Iris pigment epithelial cell (primary cell): ENCODE data around the gene HES3.
A peak's percentile ranks its signal among the peaks of the same experiment; 100 is the strongest.
"Not testable (repeated sequence)": the region's sequence is repeated elsewhere in the genome, so short reads cannot be mapped to it uniquely, and the experiment has no call there.

ENCODE experiments used
- DNase-seq: peaks from one replicate; pipeline ENCODE4 v3.0.0-alpha.2; 2011; ENCODE audit warnings: low read depth

HES3 gene

GRCh38 chr1:6219641-6220040 lies 24.3 kb upstream of the HES3 start:
- not testable (repeated sequence) for DNase-seq

DNA sequence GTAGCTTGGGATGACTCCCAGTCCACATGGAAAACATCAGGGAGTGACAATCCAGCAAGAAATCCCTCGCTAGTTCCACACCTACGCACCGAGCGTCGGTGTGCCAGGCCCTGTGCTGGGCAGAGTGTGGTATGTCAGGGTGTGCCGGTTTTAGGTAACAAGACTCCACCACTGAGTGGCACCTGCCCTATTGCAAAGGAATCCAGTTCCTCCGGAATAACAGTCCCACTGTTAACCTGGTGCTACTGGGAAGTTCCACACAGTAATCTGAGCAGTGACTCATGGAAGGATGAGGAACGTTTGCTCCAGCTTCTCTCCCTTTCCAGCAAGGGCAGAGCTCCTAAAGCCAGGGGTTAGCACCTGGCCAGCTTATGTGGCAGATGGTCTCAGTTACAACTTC lies 23.7 kb upstream of the HES3 start:
- no peak for DNase-seq

GRCh38 chr1:6221210-6221784 lies 22.7 kb upstream of the HES3 start:
- no peak for DNase-seq

- DNase-seq: peak; percentile 63
Measured at GRCh38 chr1:6222636-6223035, 21.3 kb upstream of the HES3 start.

- no peak for DNase-seq
Measured at GRCh38 chr1:6223617-6224016, 20.4 kb upstream of the HES3 start.

- no peak for DNase-seq
Measured at GRCh38 chr1:6224718-6225117, 19.3 kb upstream of the HES3 start.

GRCh38 chr1:6225651-6226050 lies 18.3 kb upstream of the HES3 start:
- DNase-seq: no peak

- DNase-seq: no peak
Measured at GRCh38 chr1:6233376-6233775, 10.6 kb upstream of the HES3 start.

DNA sequence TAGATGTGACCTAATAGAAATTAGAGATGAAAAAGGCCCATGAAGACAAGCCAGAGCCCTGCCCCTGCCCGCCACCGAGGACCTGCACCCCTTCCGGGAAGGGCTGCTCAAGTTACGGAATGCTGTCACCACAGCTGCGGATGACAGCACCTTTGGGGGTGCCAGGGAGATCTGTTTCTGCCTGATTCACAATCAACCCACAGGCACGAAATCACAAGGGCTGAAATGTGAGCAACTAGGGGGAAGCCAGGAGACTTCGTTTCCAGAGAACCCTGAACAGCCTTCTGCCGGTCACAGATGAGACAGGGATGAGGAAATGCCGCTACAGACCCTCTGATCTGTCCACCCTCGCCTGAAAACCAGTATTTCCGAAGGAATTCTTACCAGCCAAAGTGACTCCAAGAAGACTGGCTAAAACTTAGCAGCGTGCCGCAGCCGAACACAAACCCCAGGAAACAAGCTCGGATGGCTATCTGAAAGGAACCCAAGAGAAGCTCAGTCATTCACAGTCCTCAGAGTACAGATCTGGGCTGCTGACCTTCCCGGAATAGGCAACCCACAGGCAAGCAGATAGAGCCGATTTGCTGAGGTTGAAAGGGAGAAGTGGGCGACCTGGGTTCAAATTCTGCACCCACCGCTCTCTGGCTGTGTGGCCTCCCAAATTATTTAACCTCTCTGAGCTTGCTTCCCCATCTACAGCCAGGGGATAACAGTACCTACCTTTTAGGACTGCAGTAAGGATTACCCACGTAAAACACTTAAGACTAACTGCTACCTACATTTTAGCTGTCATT lies 9.3 kb upstream of the HES3 start:
- peak; percentile 43 for DNase-seq

DNA sequence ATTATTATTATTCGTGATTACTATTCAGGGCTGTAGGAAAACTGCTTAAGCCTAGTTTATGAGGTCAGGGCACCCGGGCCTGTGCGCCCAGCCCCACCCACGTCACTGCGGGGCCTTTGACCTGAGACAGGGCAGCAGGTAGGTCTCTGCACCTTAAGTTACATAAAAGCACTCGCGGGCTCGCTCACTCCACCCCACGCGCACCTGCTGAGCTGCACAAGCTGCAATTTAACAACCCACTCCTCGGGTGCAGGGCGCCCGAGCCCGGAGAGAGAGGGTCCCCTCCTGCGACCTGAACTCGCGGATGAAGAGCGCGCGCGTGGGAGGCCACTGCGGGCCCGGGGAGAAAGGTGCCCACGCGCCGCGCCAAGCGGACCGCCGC lies 8.7 kb upstream of the HES3 start:
- DNase-seq: no peak

GRCh38 chr1:6237093-6237492 lies 6.9 kb upstream of the HES3 start:
- no peak for DNase-seq

DNA sequence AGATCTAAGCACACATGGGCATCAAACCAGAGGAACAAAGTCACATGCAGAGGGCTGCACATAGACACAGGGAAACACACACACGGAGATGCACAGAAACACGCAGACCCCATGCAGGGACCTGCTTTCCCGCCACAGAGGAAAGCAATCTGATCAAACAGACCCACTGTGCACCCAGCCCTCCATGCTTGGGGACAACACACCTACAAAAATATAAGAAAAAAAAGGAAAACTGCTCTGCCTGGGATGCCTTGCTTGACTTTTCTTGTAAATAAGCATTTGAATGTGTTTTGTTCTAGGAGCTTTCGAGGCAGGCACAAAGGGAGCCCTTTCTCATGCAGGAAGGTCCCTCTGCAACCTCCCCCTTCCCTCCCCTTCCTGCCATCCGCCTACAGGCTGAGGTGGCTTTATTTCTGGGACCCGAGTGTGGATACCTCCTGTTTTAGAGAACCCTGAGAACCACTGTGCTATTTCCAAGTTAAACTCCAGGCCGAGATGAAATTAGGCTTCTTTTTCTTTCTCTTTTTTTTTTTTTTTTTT lies 4.7 kb upstream of the HES3 start:
- no peak for DNase-seq

DNA sequence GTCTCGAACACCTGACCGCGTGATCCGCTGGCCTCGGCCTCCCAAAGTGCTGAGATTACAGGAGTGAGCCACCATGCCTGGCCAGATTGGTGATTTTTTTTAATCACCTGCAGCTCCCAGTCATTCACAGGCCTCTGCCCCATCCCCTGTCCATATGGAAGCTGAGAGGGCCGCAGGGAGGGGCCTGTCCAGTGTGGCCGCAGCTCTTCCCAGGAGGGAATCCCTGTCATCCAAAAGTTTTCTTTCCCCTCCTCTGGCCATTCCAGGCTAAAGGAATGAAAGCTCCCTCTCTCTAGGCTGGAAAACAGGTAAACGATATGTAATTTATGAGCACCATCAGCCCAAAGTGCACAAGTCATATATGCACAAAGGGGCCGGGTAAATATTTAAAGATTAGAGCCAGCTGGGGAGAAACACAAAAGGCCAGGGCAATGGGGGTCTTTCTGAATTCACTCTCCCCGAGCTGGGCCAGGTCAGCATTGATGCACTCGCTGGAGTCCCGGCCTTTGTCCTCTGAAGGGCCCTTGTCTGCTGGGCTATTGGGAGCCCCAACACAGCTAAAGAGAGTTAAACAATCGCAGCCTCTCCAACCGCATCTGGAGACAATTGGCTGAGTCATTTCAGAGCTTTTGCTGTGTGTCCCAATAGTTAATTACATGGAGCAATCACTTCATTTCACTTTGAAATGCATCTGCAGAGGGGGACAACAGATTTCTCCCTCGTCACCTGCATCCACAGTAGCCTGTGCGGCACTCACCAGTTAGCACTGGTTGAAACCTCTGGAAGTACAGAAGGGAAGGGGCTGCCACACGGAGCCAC lies 3.8 kb upstream of the HES3 start:
- peak; percentile 55 for DNase-seq

GRCh38 chr1:6241107-6241886 lies 2.7 kb upstream of the HES3 start:
- DNase-seq: no peak

DNA sequence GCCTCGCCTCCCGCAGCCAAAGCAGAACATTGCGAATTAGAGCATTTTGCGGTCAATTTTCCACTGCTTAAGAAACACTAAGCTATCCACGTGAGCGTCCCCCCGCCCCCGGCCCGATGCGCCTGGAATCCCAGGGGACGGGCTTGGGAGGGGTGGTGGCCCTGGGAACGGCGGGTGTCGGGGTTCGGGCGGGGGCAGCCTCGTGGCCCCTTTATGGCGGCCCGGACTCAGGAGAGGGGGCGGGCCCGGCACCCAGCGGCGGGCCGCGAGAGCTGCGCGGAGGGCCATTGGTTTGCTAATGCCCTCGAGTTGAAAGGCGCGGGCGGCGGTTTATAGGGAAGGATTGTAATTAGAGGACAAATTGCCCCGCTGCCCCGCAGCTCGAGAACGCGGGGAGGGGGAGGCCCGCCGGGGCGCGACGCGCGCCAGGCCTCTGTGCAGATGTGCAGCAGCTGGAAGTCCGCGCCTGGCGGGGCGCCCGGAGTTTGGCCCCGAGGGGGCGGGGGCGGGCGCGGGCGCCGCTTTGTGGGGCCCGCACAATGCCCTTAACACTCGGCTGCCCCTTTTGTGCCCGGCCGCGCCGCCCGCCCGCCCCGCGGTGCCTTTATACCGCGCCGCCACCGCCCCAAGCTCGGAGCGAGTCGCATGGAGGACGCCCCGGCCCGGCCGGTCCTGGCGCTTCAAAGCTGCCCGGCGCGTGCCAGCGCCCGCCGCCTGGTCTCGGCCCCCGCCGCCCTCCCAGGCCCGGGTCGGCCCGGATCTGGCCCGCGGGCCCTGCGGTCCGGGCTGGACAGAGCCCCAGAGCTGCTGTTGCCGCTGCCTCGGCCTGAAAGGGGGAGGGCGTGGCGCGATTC lies 1.9 kb upstream of the HES3 start:
- DNase-seq: peak; percentile 28

- DNase-seq: no peak
Measured at GRCh38 chr1:6243053-6243834, 735 bp upstream of the HES3 start.

- DNase-seq: no peak
Measured at GRCh38 chr1:6244401-6245049, 546 bp downstream of the HES3 start.

DNA sequence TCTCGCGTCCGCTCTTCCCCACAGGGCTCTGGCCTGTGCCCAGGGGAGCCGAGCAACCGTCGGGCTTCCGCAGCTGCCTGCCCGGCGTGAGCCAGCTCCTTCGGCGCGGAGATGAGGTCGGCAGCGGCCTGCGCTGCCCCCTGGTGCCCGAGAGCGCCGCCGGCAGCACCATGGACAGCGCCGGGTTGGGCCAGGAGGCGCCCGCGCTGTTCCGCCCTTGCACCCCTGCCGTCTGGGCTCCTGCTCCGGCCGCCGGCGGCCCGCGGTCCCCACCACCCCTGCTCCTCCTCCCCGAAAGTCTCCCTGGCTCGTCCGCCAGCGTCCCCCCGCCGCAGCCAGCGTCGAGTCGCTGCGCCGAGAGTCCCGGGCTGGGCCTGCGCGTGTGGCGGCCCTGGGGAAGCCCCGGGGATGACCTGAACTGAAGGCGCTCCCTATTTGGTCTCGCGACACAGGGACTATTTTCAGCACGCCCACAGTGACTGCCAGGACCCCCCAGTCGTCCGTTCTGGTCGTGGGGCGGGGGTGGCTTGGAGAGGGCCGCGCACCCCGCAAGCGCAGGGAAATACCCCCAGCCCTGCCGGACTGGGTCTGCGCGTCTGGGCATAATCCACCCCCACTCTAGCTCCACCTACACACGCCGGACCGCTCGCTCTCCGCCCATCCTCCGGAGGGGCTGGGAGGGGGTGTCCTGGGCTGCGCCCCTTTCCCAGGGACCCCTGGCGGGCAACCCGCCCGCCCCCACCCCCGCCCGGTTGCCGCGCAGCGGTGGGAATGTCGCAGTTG lies 1.3 kb downstream of the HES3 start:
- DNase-seq: peak; percentile 74
